ENCODE measurements around the gene FAM131A. TPM values are rescaled to one million over a fixed set of nuclear protein-coding genes. Genes with fewer than 3 reads are reported as not detected.

Gene FAM131A
- 10 to 100 TPM; 14.7 to 19.2 TPM for total RNA-seq
- polyA plus RNA-seq (ENCODE audit: insufficient read length in 6 of 6) = 10 to 100 TPM; 12.4 to 19.3 (median 14.8) TPM
- long read RNA-seq, donor 1, partial matches to known transcripts = 29 of 32 reads
- long read RNA-seq, donor 1, other reads (novel, unspliced or antisense) = 0 of 32 reads
- long read RNA-seq, donor 2, partial matches to known transcripts = 0 of 4 reads
- long read RNA-seq, donor 2, other reads (novel, unspliced or antisense) = 0 of 4 reads
- long read RNA-seq, donor 3, partial matches to known transcripts = 0 of 1 reads
- long read RNA-seq, donor 3, other reads (novel, unspliced or antisense) = 0 of 1 reads
- long read RNA-seq, donor 4, partial matches to known transcripts = 0 of 7 reads
- long read RNA-seq, donor 4, other reads (novel, unspliced or antisense) = 4 of 7 reads
- long read RNA-seq, donor 5, partial matches to known transcripts = 0 of 2 reads
- long read RNA-seq, donor 5, other reads (novel, unspliced or antisense) = 0 of 2 reads
- long read RNA-seq, donor 6, partial matches to known transcripts = 0 of 6 reads
- long read RNA-seq, donor 6, other reads (novel, unspliced or antisense) = 0 of 6 reads
- long read RNA-seq, donor 7, partial matches to known transcripts = 7 of 12 reads
- long read RNA-seq, donor 7, other reads (novel, unspliced or antisense) = 0 of 12 reads
- long read RNA-seq, donor 8, partial matches to known transcripts = 0 of 2 reads
- long read RNA-seq, donor 8, other reads (novel, unspliced or antisense) = 0 of 2 reads
- long read RNA-seq, donor 9 = 0 reads
- long read RNA-seq, donor 10 = 0 reads
- long read RNA-seq, donor 11, transcript FAM131A-208 (5 exons, 1,038 nt) = minor isoform, 7 of 31 reads
- long read RNA-seq, donor 11, transcript FAM131A-207 (7 exons, 1,335 nt) = major isoform, 11 of 31 reads
- long read RNA-seq, donor 11, partial matches to known transcripts = 10 of 31 reads
- long read RNA-seq, donor 11, other reads (novel, unspliced or antisense) = 0 of 31 reads
- long read RNA-seq, donor 12, partial matches to known transcripts = 0 of 3 reads
- long read RNA-seq, donor 12, other reads (novel, unspliced or antisense) = 0 of 3 reads

GRCh38 chr3:184337399-184337714, at the start of gene FAM131A:
Gene FAM131A (plus strand): TSS chr3:184337600. CDS start chr3:184337631, 31 bp downstream.
- H3K36me3 ChIP-seq = peaks cover 6 to 41% of the 10 kb centered on the region in 2 donors
- intact Hi-C loops (cut with DNase I) = no loop called here
- peaks cover 19 to 72% of the 10 kb centered on the region in 2 donors for H3K4me1 ChIP-seq
- no peaks in the 10 kb centered on the region for H3K27me3 ChIP-seq
- TF ChIP-seq CTCF (IDR thresholded peaks at IDR 0.05) = no peak
- no peaks in the 10 kb centered on the region for H3K9me3 ChIP-seq
- H3K4me3 ChIP-seq = peak within 1 kb of the TSS; percentile 78 to 84
- H3K27ac ChIP-seq = peak within 1 kb of the TSS; percentile 89 to 90
- peak in 2 of 4 donors; percentile 41 for DNase-seq
- ATAC-seq = no peak

GRCh38 chr3:184289426-184289938, 47.9 kb upstream of the FAM131A start:
- Histone ChIP-seq H3K9me3 (no peaks in the 10 kb centered on the region), H3K36me3 (no peaks in the 10 kb centered on the region), H3K27me3 (peaks cover 6 to 28% of the 10 kb centered on the region in 2 donors), H3K27ac (no peak overlapping the region), H3K4me1 (no peaks in the 10 kb centered on the region), H3K4me3 (no peak overlapping the region)
- TF ChIP-seq CTCF (IDR thresholded peaks at IDR 0.05) = peak; percentile 52 to 53
- ATAC-seq = peak; percentile 80
- peak in 2 of 4 donors; percentile 19 to 82 for DNase-seq
- intact Hi-C loops (cut with DNase I) = no loop called here

- Histone ChIP-seq H3K27ac (no peak overlapping the region), H3K9me3 (no peaks in the 10 kb centered on the region), H3K4me1 (no peaks in the 10 kb centered on the region), H3K36me3 (no peaks in the 10 kb centered on the region), H3K27me3 (peaks cover 6 to 28% of the 10 kb centered on the region in 2 donors), H3K4me3 (no peak overlapping the region)
- no peak for TF ChIP-seq CTCF (IDR thresholded peaks at IDR 0.05)
- no peak for ATAC-seq
- DNase-seq = no peak
- intact Hi-C loops (cut with DNase I) = no loop called here
These were observed 47.1 kb upstream of the FAM131A start for GRCh38 chr3:184290331-184290730.

- H3K27me3 ChIP-seq = peaks cover 6 to 28% of the 10 kb centered on the region in 2 donors
- no peaks in the 10 kb centered on the region for H3K9me3 ChIP-seq
- H3K27ac ChIP-seq = no peak overlapping the region
- H3K36me3 ChIP-seq = no peaks in the 10 kb centered on the region
- no peak for TF ChIP-seq CTCF (IDR thresholded peaks at IDR 0.05)
- no peak overlapping the region for H3K4me3 ChIP-seq
- ATAC-seq = no peak
- intact Hi-C loops (cut with DNase I) = no loop called here
- H3K4me1 ChIP-seq = no peaks in the 10 kb centered on the region
- DNase-seq = no peak
These were observed 46.2 kb upstream of the FAM131A start for GRCh38 chr3:184291044-184291737.
